ENCODE data around the gene MN1. TPM values are rescaled to one million over a fixed set of nuclear protein-coding genes. Genes with fewer than 3 reads are reported as not detected.
A peak's percentile ranks its signal among the peaks of the same experiment; 100 is the strongest.

Gene MN1
- total RNA-seq, 1 experiment from 2014 or later, result 0.79 TPM

- no peak for DNase-seq (ENCODE audit: low spot score)
Observed at GRCh38 chr22:27716074-27716473, 85.5 kb downstream of the MN1 start.

DNA sequence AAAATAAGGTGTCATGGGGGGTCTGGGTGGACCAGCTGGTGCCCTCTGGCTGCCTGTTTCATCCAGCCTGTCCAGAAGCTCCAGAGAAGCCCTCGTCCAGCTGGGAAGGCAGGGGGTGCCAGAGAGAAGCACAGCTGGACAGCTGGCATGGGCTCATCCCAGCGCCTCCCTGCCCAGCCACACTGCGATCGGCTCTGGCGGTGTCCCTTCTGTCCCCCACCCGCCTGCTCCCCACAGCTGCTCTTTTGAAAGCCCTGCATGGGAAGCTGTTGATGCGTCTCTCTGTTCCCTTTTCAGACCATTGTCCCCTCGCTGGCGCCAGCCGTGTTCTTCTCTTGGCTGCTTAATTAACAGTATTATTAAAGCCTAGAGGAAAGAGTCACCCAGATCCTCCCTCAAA is 86.5 kb downstream of the MN1 start:
- no peak for DNase-seq (ENCODE audit: low spot score)

DNA sequence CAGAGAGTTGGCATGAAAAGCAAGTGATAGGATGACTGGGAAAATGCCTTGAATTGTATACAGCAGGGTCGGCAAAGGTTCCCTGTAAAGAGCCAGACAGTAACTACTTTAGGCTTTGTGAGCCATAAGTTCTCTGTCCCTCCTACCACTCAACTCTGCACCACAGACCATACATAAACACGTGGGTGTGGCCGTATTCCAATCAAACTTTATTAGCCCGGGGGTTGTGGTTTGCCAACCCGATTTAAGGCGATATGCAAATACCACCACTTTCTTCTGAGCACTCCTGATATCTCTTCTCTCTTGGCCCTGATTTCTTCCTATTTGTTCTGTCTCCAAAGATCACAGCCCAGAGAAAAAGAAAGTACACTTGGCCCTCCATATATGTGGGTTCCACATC is 87.5 kb downstream of the MN1 start:
- DNase-seq (ENCODE audit: low spot score), result peak; percentile 10

GRCh38 chr22:27713461-27713860 is 88.1 kb downstream of the MN1 start:
- no peak for DNase-seq (ENCODE audit: low spot score)

DNA sequence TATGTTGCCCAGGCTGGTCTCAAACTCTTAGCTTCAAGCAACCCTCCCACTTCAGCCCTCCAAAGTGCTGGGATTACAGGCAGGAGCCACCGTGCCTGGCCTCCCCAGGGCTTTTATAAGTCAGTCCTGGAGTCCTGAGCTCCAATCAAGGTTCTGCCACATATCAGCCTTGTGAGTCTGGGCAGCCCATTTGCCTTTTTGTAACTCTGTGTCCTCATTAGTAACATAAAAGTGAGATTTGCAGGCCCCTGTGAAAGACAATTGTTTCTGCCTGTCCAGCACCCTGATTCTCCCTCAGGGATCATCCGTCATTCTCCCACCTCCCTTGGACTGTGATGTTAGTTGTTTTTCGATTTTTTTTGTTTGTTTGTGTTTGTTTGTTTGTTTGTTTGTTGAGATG is 89.8 kb downstream of the MN1 start:
- no peak for DNase-seq (ENCODE audit: low spot score)

- DNase-seq (ENCODE audit: low spot score), result no peak
Observed at GRCh38 chr22:27711012-27711411, 90.5 kb downstream of the MN1 start.

- DNase-seq (ENCODE audit: low spot score), result no peak
Observed at GRCh38 chr22:27709919-27710675, 91.5 kb downstream of the MN1 start.

DNA sequence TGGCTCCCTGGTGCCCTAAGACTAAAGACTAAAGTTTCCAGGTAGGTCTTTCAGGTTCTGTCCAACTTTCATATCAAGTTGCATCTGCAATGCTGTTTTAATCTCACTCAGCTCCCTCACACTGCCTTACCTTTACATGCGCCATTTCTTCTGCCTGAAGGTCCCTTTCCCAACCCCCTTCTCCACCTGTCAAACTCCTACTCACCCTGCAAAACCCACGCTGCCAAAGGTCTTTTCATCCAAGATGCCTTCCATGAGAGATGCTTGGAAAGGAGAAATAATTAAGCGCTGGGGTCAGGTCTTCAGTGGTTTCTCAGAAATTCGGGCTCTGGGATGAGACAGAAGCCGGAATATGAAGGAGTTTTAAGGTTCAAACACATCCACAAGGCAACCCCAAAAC is 95.1 kb downstream of the MN1 start:
- DNase-seq (ENCODE audit: low spot score), result no peak

DNA sequence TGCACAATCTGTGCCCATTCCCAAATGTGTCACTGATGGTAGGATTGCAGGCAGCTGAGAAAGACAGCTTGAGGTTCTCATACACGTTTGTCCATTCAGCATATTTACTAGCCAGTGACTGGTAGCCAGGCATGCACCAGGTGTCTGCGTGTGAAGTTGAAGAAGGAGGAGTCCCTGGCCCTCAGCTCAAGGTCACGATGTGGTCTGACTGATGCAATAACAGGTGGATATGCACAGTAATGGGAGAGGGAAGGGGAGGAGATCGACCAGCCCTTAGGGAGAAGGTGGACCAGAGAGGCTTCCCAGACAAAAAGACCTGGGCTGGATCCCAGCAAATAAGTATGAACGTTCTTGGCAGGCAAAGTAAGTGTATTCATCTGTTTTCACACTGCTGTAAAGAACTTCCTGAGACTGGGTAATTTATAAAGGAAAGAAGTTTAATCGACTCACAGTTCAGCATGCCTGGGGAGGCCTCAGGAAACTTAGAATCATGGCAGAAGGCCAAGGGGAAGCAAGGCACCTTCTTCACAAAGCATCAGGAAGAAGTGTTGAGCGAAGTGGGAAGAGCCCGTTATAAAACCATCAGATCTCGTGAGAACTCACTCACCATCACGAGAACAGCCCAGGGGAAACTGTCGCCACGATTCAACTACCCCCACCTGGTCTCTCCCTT is 96.0 kb downstream of the MN1 start:
- no peak for DNase-seq (ENCODE audit: low spot score)

GRCh38 chr22:27704581-27704980 is 97.0 kb downstream of the MN1 start:
- no peak for DNase-seq (ENCODE audit: low spot score)

- DNase-seq (ENCODE audit: low spot score), result no peak
Observed at GRCh38 chr22:27699383-27700019, 102.1 kb downstream of the MN1 start.

DNA sequence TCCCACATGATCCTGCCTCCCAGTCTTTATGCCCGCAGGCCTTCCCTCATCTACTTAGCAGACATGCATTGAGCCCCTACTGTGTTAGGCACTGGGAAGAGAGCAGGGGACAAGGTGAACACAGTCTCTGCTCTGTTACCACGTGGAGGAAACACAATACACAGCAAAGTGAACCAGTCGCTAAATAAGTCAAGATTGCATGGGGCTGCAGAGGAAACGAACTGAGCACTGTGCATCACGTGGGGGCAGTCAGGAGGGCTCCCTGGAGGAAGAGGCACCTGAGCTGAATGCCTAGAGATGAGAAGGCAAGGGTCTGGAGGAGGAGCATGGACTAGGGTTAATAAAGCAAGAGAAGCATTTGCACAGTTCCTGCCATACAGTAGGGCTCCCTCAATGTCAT is 102.7 kb downstream of the MN1 start:
- DNase-seq (ENCODE audit: low spot score), result no peak

Other genes with a start within 250 kb of the MN1 start
- gene PITPNB, start 117.5 kb upstream of the MN1 start, total RNA-seq (2014; rRNA removed; shearing (Covaris generic)), result 10.3 and 14.2 TPM in 2 replicates